T-helper 2 cell treated with Interferon-gamma antibody and Interleukin-4, amounts not matched to agents 5 μg/mL and 100 μg/mL, for 36 hours (primary cell): ENCODE measurements around the gene KCNQ2.

ENCODE experiments used
- DNase-seq: peaks from one replicate; pipeline ENCODE4 v3.0.0; 2021; ENCODE audit warnings: low spot score
- H3K27ac Mint-ChIP-seq: one replicate; pipeline ENCODE4 v1.8.0; 2021; ENCODE audit warnings: mild to moderate bottlenecking, mixed read lengths
- H3K27me3 Mint-ChIP-seq: one replicate; pipeline ENCODE4 v1.8.0; 2021; ENCODE audit warnings: low read depth, mixed read lengths
- H3K36me3 Mint-ChIP-seq: one replicate; pipeline ENCODE4 v1.8.0; 2021; ENCODE audit warnings: low read depth, mixed read lengths
- H3K4me1 Mint-ChIP-seq: one replicate; pipeline ENCODE4 v1.8.0; 2021; ENCODE audit warnings: low read depth, mixed read lengths
- H3K4me3 Mint-ChIP-seq: one replicate; pipeline ENCODE4 v1.8.0; 2022; ENCODE audit warnings: mild to moderate bottlenecking, moderate library complexity, mixed read lengths
- H3K9me3 Mint-ChIP-seq: one replicate; pipeline ENCODE4 v1.8.0; 2021; ENCODE audit warnings: mixed read lengths

Gene KCNQ2

DNA sequence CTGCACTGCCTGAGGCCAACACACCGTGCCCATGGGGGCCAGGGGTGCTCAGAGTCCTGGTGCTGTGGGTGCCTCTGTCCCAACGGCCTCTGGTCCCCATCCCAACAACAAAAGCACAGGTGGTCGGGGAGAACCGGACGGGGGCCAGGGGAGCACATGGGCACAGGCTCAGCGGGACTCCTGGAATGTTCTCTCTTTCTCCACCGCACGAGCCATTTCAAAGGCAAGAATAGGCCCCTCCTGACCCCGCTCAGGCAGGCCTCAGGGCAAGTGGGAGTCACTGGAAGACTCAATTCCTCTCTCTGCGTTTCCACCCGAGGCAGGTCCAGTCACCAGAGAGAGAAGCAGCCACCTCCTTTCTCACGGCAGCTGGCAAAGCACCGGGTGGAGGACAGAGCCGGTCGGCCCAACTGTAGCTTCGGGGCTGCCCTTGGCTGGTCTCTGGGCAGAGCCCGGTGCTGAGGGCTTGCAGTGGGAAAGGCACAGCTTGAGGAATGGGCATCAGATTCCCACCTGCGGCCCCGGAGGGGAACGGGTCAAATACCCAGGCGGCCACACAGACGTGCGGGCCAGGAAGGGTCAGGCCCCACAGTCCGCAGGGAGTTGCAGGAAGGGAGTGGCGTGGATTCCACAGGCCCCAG lies 55.2 kb downstream of the KCNQ2 start:
- no peaks in the 10 kb centered on the region for H3K36me3 Mint-ChIP-seq
- no peaks in the 10 kb centered on the region for H3K27me3 Mint-ChIP-seq
- H3K27ac Mint-ChIP-seq, result no peak overlapping the region
- no peak for DNase-seq
- H3K9me3 Mint-ChIP-seq, result no peaks in the 10 kb centered on the region
- no peaks in the 10 kb centered on the region for H3K4me1 Mint-ChIP-seq
- no peak overlapping the region for H3K4me3 Mint-ChIP-seq

DNA sequence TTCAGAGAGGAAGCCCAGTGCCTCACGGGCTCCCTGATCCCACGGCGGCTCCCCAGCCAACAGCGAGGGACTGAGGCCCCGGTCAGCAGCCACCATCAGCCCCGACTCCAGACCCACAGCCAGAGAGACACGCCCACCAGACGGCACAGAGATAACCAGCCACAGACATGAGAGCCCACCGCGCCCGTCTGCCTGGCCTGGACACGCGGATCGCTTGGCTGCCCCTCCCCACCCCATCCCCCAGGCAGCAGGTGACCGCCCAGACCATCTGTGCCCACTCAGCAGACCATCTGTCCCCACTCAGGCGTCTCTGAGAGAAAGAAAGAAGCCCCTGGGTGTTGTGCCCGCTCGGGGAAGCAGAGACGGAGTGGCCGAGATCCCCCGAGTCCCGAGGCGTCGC lies 55.8 kb downstream of the KCNQ2 start:
- Mint-ChIP-seq H3K4me1 (no peaks in the 10 kb centered on the region), H3K27me3 (no peaks in the 10 kb centered on the region), H3K9me3 (no peaks in the 10 kb centered on the region), H3K36me3 (no peaks in the 10 kb centered on the region), H3K4me3 (no peak overlapping the region), H3K27ac (no peak overlapping the region)
- no peak for DNase-seq

DNA sequence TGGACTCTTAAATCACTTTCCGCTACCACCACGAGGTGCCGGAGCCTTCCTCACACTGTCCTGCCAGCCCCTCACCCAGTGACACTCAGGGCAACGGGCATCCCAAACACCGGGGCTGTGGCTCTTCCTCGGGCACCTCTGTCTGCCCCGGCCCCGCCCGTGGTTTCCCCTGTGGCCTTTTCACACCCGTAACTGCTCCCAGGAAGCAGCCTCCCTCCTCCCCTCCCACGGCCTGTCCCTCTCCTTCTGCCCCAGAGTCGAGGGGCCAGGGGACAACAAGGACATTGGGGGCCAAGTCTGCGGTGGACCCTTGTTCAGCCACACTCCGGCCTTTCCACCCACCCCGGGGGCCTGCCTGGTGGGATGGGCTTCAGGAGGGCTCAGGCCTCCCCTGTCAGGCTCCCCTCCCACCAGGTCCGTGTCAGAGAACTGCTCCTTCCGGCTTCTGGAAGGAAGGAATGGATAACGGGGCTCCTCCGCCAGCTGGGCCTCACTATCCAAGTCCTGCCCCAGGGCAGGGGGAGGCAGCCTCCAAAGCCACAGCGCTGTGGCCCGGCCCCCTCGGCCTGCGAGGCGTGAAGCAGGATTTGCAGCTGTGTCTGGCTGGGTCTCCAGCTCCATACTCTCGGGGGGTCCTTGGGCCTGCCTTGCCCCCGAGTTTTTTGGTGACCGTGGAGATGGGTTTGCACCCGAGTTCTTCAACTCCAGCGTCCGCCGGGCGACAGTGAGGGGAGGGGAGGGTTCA lies 56.6 kb downstream of the KCNQ2 start:
- no peak overlapping the region for H3K27ac Mint-ChIP-seq
- no peak for DNase-seq
- no peak overlapping the region for H3K4me3 Mint-ChIP-seq
- no peaks in the 10 kb centered on the region for H3K9me3 Mint-ChIP-seq
- no peaks in the 10 kb centered on the region for H3K4me1 Mint-ChIP-seq
- H3K27me3 Mint-ChIP-seq, result no peaks in the 10 kb centered on the region
- H3K36me3 Mint-ChIP-seq, result no peaks in the 10 kb centered on the region

DNA sequence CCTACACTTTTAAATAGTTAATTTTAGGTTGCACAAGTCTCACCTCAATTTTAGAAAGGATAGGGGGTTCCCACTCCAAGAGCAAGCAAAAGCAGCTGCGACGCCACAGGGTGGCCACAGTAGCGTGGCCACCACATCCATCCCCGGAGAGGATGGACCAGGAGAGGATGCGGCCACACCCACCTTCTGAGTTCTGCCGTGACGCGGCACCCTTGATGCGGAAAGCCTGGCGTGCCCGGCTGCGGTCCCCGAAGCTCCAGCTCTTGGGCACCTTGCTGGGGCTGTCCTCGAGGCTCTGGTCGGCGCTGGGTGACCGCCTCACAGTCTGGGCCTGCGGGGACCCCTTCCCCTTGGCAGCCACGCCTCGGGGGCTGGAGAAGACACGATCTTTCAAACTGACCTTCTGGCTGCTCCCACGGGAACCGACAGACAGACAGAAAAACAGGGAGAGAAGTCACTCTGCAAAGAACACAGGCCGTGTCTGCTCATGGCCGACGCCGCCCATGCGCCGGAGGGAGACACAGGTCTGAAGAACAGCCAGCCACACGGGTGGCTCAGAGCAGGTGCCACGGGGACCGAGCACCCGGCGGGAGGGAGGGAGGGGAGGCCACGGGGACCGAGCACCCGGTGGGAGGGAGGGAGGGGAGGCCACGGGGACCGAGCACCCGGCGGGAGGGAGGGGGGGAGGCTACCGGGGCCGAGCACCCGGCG lies 57.6 kb downstream of the KCNQ2 start:
- H3K4me1 Mint-ChIP-seq, result no peaks in the 10 kb centered on the region
- no peaks in the 10 kb centered on the region for H3K27me3 Mint-ChIP-seq
- H3K9me3 Mint-ChIP-seq, result no peaks in the 10 kb centered on the region
- H3K36me3 Mint-ChIP-seq, result no peaks in the 10 kb centered on the region
- no peak overlapping the region for H3K27ac Mint-ChIP-seq
- no peak for DNase-seq
- no peak overlapping the region for H3K4me3 Mint-ChIP-seq

DNA sequence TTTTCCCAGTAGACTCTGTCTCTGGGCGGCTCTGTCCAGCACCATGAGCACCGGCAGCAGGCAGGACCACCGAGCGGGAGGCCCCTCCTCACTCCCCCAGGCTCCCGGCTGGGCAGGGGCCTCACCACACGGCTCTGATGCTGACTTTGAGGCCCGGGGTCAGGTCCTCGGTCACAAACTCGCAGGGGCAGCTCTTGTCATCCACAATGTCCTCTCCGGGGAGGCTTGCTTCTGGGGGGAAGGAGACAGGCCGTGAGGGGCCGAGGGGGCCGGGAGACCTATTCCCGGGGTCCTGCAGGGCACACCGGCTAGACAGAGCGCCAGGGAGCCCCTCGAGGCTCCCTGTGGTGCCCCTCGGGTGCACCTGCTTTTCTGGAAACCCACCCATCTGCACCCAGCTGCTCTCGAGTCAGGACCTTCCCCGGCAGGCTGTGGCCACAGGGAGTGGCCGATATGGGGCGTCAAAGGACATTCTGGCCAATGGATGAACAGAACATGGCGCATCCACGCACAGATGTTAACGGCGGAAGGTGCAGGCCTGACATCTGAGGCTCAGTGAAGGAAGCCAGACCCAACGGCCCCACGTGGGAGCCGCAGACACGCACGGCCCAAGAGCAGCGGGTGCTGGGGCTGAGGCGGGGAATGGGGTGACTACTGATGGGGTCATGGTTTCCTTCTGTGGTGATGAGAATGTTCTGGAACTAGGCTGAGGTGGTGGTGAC lies 58.3 kb downstream of the KCNQ2 start:
- Mint-ChIP-seq H3K4me1 (no peaks in the 10 kb centered on the region), H3K9me3 (no peaks in the 10 kb centered on the region), H3K4me3 (no peak overlapping the region), H3K36me3 (no peaks in the 10 kb centered on the region), H3K27ac (no peak overlapping the region), H3K27me3 (no peaks in the 10 kb centered on the region)
- DNase-seq, result no peak

DNA sequence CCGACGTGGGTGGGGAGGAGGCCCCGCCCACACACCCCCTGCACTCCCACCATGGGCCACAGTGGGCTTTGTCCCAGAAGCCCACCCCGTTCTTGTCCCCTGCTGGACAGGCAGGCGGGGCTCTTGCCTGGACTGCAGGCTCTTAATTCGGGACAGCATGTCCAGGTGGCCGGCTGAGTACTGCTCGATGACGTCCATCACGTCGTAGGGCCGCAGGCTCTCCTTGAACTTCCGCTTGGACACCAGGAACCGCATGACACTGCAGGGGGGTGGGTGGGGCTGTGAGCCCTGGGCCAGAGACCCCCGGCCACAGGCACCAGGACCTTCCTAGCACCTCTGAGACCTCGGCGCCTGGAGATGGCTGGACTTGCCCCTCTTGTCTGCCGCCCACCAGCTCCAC lies 59.1 kb downstream of the KCNQ2 start:
- H3K27ac Mint-ChIP-seq, result no peak overlapping the region
- no peaks in the 10 kb centered on the region for H3K9me3 Mint-ChIP-seq
- H3K4me1 Mint-ChIP-seq, result no peaks in the 10 kb centered on the region
- no peaks in the 10 kb centered on the region for H3K27me3 Mint-ChIP-seq
- no peaks in the 10 kb centered on the region for H3K36me3 Mint-ChIP-seq
- DNase-seq, result no peak
- no peak overlapping the region for H3K4me3 Mint-ChIP-seq

DNA sequence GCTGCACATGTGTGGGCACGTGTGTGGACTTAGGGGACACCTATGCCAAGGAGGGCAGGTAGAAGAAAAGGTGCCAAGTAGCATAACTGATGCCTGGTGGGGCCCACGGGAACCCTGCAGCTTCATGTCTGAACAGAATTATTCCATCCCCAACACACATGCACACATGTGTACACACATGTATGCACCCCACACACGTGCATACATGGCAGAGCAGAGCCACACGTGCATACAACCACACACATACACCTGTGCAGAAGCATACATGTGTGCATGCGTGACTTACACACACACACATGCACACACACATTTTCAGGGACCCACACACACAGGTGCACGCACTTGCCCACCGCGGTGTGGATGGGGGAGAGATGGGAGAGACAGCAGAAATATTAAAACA lies 59.6 kb downstream of the KCNQ2 start:
- no peak overlapping the region for H3K4me3 Mint-ChIP-seq
- H3K9me3 Mint-ChIP-seq, result no peaks in the 10 kb centered on the region
- no peaks in the 10 kb centered on the region for H3K36me3 Mint-ChIP-seq
- no peaks in the 10 kb centered on the region for H3K4me1 Mint-ChIP-seq
- H3K27ac Mint-ChIP-seq, result no peak overlapping the region
- no peak for DNase-seq
- no peaks in the 10 kb centered on the region for H3K27me3 Mint-ChIP-seq

DNA sequence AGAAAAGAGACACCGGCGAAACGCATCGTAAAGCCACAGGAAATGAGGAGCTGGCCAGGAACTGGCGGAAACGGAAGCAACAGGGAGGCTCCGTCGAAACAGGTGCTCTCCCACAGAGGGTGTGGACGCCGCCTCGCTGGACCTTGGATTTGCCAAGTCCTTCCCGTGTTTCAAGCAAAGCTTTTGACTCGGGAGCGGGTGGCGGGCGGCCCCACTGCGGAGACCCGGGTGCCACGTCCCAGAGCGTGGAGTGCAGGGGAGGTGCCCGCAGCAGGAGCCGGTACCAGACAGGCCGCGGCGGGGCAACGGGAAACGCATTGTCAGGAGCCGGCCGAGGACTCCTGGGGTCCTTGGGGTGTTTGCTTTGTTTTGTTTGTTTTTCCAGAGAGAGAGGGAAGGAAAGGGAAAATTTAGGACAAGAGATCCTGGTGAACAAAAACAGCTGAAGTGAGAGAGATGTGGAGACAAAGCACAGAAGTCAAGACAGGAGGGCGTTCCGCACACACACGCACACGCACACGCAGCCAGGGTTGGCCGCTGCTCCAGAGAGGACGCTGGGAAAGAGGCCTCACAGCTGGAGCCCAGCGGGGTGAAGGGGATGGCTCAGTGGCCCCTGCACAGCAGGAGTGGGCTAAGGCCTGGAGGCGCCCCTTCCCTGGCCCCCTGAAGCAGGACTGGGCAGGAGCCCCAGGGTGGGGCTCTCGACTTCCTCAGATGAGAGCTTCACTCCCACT lies 60.4 kb downstream of the KCNQ2 start:
- no peaks in the 10 kb centered on the region for H3K36me3 Mint-ChIP-seq
- no peaks in the 10 kb centered on the region for H3K9me3 Mint-ChIP-seq
- no peak for DNase-seq
- H3K4me1 Mint-ChIP-seq, result no peaks in the 10 kb centered on the region
- H3K27ac Mint-ChIP-seq, result no peak overlapping the region
- no peaks in the 10 kb centered on the region for H3K27me3 Mint-ChIP-seq
- no peak overlapping the region for H3K4me3 Mint-ChIP-seq

DNA sequence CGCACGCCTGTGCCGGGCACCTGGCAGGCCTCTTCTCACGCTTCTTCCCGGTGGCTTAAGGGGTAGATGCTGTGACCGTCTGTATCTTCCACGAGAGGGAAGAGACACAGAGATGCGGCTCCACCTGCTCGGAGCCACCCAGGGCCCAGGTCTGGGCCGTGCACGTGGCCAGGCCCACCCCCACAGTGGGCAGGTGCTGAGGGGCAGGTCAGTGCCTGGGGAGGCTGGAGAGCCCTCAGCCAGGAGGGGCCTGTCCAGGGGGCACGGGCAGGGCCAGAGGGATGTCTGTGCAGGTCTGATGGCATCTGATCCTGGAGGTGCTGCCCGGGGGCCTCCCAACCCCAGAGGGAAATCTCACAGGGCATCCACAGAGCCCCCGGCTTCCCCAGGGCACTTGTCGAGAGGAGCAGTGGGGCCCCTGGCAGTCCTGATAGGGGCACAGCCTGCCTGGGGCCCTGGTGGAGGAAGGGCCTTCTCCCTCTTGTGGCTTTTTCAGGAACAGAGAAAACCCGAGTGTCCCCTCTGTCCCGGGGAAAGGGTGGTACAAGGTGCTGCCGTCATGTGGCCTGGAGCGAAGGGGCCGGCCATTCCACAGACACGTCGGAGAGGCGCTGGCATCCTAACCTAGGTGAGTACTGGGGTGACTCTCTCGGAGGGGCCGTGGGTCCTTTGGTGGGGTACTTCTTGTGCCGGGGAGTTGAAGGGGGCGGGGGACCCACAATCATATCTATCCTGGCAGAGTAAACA lies 61.1 kb downstream of the KCNQ2 start:
- Mint-ChIP-seq H3K27me3 (no peaks in the 10 kb centered on the region), H3K36me3 (no peaks in the 10 kb centered on the region), H3K9me3 (no peaks in the 10 kb centered on the region), H3K4me1 (no peaks in the 10 kb centered on the region), H3K4me3 (no peak overlapping the region), H3K27ac (no peak overlapping the region)
- no peak for DNase-seq

DNA sequence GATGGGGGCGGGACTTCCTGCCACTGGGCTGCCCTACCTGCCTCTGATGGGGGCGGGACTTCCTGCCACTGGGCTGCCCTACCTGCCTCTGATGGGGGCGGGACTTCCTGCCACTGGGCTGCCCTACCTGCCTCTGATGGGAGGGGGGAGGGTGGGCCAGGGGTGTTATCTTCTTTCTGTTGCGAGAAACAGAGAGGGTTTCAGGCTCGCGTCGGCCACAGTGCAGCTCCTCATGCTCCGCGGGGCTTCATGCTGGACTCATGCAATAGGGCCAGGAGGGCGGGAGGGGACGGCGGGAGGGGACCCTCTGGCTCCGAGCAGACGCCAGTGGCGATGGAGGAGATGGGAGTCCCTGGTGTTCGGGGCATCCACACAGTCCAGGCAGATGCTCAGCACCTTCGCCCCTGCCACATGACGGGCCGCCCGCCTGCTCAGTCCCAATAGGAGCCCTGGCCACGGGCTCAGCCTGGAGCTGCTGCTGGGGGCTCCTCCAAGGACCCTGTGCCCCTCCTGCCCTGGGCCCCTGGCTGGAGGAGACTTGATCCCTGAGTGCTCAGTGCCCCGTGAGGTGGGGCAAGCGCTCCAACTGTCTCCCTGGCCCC lies 62.5 kb downstream of the KCNQ2 start:
- no peaks in the 10 kb centered on the region for H3K27me3 Mint-ChIP-seq
- H3K4me3 Mint-ChIP-seq, result no peak overlapping the region
- H3K27ac Mint-ChIP-seq, result no peak overlapping the region
- H3K4me1 Mint-ChIP-seq, result no peaks in the 10 kb centered on the region
- no peaks in the 10 kb centered on the region for H3K9me3 Mint-ChIP-seq
- DNase-seq, result no peak
- H3K36me3 Mint-ChIP-seq, result no peaks in the 10 kb centered on the region

DNA sequence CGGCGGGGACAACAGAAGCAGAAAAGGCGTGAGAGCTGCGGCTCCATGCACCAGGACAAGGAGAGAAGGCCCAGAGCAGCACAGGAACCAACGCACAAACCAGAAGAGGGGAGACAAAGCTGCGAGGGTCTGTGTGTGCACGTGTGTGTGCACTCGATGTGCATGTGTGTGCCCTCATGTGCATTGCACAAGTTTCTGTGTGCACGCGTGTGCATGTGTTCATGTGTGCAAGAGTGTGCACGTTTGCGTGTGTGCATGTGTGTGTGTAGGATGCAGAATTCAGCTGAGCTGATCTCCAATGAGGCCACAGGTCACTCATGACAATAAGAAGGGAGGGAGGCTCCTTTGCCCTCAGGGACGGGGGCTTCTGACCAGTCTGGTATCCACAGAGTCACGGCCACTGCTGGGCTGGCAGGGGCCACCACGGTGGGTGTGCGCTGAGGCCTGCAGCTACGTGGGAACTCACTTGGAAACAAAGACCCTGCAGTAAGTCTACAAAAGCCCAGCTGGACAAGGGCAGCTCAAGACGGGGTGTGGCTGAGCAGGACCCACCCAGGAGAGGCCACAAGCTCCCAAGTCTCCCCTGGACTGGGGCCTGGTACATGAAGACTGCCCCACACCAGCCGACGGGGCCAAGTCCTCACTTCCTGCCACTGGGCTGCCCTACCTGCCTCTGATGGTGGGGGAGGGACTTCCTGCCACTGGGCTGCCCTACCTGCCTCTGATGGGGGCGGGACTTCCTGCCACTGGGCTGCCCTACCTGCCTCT lies 63.2 kb downstream of the KCNQ2 start:
- no peaks in the 10 kb centered on the region for H3K36me3 Mint-ChIP-seq
- H3K4me3 Mint-ChIP-seq, result no peak overlapping the region

DNA sequence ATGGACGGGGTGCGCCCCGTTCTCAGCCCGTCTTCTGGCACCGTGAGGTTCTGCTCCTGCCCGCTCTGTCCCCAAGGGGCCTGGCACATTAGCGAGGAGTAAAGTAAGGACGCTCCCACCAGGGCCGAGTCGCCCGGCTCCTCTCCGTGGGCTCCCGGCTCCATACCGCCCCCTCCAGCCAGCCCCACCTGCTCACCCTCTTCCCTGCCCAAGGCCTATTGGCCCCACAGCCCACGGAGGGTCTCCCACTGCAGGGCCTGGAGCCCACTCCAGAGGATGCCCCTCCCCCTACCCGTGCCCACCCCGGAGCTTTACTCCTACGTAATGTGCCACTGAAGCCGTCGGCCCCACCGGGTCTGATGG lies 63.8 kb downstream of the KCNQ2 start:
- Mint-ChIP-seq H3K27ac (no peak overlapping the region), H3K4me3 (no peak overlapping the region)

More for the DNA sequence above, 63.2 kb downstream of the KCNQ2 start:
- H3K4me1 Mint-ChIP-seq, result no peaks in the 10 kb centered on the region
- no peaks in the 10 kb centered on the region for H3K27me3 Mint-ChIP-seq
- H3K9me3 Mint-ChIP-seq, result no peaks in the 10 kb centered on the region
- H3K27ac Mint-ChIP-seq, result no peak overlapping the region
- DNase-seq, result no peak

More for the DNA sequence above, 63.8 kb downstream of the KCNQ2 start:
- no peaks in the 10 kb centered on the region for H3K4me1 Mint-ChIP-seq
- H3K9me3 Mint-ChIP-seq, result no peaks in the 10 kb centered on the region
- no peaks in the 10 kb centered on the region for H3K36me3 Mint-ChIP-seq
- no peak for DNase-seq
- no peaks in the 10 kb centered on the region for H3K27me3 Mint-ChIP-seq
